ENCODE data around the gene TMEM132A. TPM values are rescaled to one million over a fixed set of nuclear protein-coding genes. Genes with fewer than 3 reads are reported as not detected.

The TMEM132A gene
- total RNA-seq, 1 donor, result 3.7 TPM

DNA sequence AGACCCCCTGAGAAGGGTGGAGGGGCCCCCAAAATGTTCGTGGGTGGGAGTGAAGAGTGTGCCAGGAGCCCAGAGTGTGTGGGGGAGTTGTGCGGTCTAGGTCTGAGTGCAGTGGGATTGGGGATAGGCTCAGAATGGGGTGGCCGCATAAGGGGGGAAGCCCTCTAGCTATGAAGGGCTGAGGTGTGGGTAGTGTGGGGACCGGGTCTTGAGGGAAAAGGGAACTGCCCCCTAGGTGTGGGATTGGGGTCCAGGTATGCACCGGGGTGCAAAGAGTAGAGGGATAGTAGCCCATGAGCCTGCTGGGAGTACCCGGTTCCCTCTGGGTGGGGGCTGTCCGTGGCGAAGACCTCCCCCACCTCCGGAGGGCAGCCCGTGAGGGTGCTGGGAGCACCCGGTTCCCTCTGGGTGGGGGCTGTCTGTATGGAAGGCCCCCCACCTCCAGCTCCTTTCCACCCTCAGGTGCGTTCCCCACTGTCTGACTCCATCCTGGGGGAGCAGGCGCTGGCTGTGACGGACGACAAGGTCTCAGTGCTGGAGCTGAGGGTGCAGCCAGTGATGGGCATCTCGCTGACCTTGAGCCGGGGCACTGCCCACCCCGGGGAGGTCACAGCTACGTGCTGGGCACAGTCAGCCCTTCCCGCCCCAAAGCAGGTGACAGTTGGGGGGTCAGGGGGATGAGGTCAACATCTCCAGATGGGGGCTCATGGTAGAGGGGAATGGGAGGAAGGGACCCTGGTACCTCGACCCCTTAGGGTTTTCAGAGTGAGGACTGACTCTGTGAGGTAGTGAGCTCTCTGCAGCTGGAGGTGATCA, 10.7 kb downstream of the TMEM132A start:
- no peak overlapping the region for H3K4me3 ChIP-seq (ENCODE audit: low read depth, low read length)
- DNase-seq (ENCODE audit: low read depth), result no peak
- TF ChIP-seq, protein P1, sequence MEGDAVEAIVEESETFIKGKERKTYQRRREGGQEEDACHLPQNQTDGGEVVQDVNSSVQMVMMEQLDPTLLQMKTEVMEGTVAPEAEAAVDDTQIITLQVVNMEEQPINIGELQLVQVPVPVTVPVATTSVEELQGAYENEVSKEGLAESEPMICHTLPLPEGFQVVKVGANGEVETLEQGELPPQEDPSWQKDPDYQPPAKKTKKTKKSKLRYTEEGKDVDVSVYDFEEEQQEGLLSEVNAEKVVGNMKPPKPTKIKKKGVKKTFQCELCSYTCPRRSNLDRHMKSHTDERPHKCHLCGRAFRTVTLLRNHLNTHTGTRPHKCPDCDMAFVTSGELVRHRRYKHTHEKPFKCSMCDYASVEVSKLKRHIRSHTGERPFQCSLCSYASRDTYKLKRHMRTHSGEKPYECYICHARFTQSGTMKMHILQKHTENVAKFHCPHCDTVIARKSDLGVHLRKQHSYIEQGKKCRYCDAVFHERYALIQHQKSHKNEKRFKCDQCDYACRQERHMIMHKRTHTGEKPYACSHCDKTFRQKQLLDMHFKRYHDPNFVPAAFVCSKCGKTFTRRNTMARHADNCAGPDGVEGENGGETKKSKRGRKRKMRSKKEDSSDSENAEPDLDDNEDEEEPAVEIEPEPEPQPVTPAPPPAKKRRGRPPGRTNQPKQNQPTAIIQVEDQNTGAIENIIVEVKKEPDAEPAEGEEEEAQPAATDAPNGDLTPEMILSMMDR (IDR thresholded peaks at IDR 0.05; ENCODE audit: insufficient read depth, low read length), result no peak

DNA sequence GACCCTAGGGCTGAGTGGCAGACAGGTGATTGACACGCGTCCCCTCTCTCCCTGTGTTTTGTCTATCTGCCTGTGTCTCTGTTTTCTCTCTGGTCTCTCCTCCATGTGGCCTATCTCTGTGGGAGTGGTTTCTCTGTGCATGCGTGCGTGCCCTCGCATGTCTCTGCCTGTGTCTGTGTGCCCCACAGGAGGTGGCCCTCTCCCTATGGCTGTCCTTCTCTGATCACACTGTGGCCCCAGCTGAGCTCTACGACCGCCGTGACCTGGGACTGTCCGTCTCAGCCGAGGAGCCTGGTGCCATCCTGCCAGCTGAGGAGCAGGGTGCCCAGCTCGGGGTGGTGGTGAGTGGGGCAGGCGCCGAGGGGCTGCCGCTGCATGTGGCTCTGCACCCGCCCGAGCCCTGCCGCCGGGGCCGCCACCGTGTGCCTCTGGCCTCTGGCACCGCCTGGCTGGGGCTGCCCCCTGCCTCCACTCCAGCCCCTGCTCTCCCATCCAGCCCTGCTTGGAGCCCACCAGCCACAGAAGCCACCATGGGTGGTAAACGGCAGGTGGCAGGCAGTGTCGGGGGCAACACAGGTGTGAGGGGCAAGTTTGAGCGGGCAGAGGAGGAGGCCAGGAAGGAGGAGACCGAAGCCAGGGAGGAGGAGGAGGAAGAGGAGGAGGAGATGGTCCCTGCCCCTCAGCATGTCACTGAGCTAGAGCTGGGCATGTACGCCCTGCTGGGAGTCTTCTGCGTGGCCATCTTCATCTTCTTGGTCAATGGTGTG, 11.6 kb downstream of the TMEM132A start:
- no peak for DNase-seq (ENCODE audit: low read depth)
- H3K4me3 ChIP-seq (ENCODE audit: low read depth, low read length), result no peak overlapping the region
- TF ChIP-seq, protein P1 (IDR thresholded peaks at IDR 0.05; ENCODE audit: insufficient read depth, low read length), result no peak

DNA sequence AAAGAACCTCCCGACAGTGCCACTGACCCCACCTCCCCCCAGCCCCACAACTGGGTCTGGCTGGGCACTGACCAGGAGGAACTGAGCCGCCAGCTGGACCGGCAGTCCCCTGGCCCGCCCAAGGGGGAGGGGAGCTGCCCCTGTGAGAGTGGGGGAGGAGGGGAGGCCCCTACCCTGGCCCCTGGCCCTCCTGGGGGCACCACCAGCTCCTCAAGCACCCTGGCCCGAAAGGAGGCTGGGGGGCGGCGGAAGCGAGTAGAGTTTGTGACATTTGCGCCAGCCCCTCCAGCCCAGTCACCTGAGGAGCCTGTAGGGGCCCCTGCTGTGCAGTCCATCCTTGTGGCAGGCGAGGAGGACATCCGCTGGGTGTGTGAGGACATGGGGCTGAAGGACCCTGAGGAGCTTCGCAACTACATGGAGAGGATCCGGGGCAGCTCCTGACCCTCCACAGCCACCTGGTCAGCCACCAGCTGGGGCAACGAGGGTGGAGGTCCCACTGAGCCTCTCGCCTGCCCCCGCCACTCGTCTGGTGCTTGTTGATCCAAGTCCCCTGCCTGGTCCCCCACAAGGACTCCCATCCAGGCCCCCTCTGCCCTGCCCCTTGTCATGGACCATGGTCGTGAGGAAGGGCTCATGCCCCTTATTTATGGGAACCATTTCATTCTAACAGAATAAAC, 12.3 kb downstream of the TMEM132A start:
- no peak for DNase-seq (ENCODE audit: low read depth)
- H3K4me3 ChIP-seq (ENCODE audit: low read depth, low read length), result no peak overlapping the region
- TF ChIP-seq, protein P1 (IDR thresholded peaks at IDR 0.05; ENCODE audit: insufficient read depth, low read length), result no peak

DNA sequence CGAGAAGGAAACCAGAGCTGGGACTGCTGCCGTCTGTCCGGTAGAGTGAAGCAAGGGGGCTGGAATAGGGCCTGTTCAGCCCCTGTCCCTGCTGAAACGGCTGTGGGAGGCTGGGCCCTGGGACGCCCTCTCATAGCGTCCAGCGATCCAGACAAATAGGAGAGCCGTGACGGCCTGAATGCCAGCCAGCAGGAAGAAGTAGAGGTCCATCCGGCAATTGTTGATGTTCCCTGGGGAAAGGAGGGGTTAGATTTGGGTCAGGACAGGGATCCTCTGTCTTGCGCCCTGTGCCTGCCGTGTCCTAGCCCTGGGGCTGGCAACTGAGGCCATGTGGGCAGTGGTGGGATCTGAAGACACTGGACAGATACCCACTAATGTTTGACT, 12.9 kb downstream of the TMEM132A start:
- no peak overlapping the region for H3K4me3 ChIP-seq (ENCODE audit: low read depth, low read length)
- DNase-seq (ENCODE audit: low read depth), result no peak
- TF ChIP-seq, protein P1 (IDR thresholded peaks at IDR 0.05; ENCODE audit: insufficient read depth, low read length), result no peak

DNA sequence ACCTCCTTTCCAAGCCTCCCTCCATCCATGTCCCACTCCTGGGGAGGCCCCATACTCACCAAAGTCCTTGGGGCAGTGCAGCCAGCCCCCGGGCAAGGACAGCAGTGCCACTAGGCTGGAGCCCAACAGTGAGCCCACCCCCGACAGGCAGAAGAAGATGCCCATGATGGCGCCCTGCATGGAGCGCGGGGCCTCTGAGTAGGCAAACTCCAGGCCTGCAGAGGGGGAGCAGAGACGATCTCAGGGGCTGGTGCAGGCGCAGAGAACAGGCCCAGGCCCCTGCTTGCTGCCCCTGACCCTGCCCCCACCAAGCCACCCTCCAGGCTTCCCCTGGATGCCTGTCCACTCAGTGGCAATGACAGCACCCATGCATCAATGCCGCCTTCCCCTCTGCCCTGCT, 13.6 kb downstream of the TMEM132A start:
- H3K4me3 ChIP-seq (ENCODE audit: low read depth, low read length), result no peak overlapping the region
- DNase-seq (ENCODE audit: low read depth), result no peak
- TF ChIP-seq, protein P1 (IDR thresholded peaks at IDR 0.05; ENCODE audit: insufficient read depth, low read length), result no peak

DNA sequence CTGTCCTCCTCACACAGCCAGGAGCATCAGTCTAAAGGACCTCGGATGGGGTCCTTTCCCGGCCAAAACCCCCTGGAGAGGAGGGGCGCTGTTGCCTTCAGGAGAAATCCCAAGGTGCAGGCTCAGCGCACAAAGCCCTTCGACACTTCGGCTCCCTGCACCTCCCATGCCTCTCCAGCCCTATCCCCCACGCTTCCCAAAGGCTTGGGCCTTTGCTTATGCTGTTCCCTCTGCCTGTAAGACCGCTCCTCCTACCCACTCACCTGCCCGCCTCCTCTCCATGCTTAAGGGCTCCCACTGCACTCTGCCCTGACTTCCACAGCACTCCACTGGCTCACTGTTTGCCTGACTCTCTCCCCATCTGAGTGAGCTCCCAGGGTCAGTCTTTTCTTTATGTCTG, 14.2 kb downstream of the TMEM132A start:
- H3K4me3 ChIP-seq (ENCODE audit: low read depth, low read length), result no peak overlapping the region
- no peak for DNase-seq (ENCODE audit: low read depth)
- TF ChIP-seq, protein P1 (IDR thresholded peaks at IDR 0.05; ENCODE audit: insufficient read depth, low read length), result no peak

All from fibroblast of the aortic adventitia (primary cell).